GM10847 (cell line): ENCODE data around the gene MLC1.

Source experiments
- POLR2A ChIP-seq: IDR thresholded peaks from 2 replicates; pipeline ENCODE4 v1.6.1; 2011; ENCODE audit not compliant: insufficient read length; ENCODE audit errors: extremely low read depth

Gene MLC1

GRCh38 chr22:50071432-50072166 is 13.6 kb downstream of the MLC1 start:
- no peak for TF ChIP-seq POLR2A

DNA sequence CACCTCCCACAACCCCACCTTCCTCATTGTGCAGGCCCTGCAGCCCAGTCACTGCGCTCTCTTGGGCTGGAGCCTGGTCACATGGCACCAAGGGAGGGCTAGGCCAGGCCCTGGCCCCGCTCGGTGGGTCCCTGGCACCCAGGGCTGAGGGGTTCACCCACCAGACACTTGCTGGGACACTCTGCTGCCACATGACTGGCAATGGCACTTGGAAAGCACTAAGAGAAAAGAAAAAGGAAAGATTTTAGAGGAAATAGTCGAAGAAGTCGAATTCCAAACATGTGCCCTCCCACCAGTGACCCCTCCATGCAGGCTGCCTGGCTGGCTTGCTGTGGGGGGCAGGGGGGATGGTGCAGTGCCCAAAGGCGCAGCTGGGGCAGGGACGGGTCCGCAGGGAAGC is 14.9 kb downstream of the MLC1 start:
- no peak for TF ChIP-seq POLR2A

- no peak for TF ChIP-seq POLR2A
These were observed 17.1 kb downstream of the MLC1 start for GRCh38 chr22:50068096-50068495.

- TF ChIP-seq POLR2A, result no peak
These were observed 18.0 kb downstream of the MLC1 start for GRCh38 chr22:50067244-50067643.

DNA sequence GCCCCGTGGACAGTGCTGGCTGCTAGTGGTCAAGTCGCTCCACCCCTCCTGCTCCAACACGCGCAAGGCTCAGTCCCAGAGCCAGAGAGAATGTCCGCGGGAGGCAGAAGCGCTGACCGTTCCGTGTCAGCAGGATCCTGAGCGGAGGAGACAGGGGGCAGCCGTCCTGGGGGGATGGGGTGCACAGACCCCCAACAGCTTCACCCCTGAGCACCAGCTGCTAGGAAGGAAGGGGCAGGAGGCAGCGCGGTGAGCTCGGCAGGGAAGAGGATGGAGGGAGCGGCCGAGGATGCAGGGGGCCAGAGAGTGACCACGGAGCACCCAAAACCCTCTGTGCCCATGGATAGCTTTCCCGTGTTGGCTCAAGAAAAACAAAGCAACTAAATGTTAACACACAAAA is 20.8 kb downstream of the MLC1 start:
- TF ChIP-seq POLR2A, result no peak

GRCh38 chr22:50063589-50064393 is 21.4 kb downstream of the MLC1 start:
- TF ChIP-seq POLR2A, result no peak

- no peak for TF ChIP-seq POLR2A
These were observed 22.6 kb downstream of the MLC1 start for GRCh38 chr22:50062509-50063135.

DNA sequence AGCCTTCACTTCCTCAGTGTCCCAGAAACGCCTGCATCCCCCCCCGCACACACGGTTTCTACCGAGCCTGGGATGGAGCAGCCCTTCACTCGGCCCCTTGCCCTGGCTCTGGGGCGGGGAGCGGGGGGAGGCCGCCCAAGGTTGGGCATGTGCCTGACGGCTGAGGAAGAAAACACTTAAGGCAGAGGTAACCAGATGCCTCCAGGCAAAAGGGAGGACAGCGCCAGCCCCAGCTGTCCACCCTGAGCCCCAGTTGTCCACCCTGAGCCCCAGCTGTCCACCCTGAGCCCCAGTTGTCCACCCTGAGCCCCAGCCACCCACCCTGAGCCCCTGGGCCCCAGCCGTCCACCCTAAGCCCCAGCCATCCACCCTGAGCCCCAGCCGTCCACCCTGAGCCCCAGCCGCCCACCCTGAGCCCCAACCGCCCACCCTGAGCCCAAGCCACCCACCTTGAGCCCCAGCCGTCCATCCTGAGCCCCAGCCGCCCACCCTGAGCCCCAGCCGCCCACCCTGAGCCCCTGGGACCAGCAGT is 23.3 kb downstream of the MLC1 start:
- TF ChIP-seq POLR2A, result no peak

GRCh38 chr22:50061141-50061823 is 23.9 kb downstream of the MLC1 start:
- no peak for TF ChIP-seq POLR2A

DNA sequence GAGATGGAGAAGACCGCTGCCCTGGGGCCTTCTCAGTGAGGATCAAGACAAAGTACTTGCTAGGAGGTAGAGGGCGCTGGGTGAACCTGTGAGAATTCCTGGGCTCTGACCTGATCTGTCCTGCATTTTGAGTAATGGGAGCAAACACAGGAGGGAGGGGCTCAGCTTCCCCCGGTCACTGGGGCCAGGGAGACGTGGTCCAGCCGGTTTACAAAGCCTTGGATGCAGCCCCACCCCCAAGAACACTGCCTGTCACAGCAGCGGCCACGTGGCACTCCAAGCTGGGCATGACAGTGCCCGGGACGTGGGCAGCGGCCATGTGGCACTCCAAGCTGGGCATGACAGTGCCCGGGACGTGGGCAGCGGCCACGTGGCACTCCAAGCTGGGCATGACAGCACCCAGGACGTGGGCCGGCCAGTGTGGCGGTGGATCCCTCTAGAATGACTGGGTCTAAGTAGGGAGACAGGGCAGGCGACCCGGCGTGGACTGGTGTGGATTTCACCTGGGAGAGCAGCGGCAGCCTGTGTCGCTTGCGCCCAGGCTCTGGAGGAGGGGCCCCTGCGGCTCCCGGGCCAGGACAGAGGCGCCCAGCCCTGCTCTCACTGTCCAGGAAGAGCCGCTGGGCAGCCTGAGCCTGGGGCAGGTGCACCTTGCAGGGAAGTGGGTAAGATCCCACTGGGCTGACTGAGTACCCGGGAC is 24.6 kb downstream of the MLC1 start:
- no peak for TF ChIP-seq POLR2A

GRCh38 chr22:50059881-50060262 is 25.4 kb downstream of the MLC1 start:
- TF ChIP-seq POLR2A, result no peak

- TF ChIP-seq POLR2A, result no peak
These were observed 26.0 kb downstream of the MLC1 start for GRCh38 chr22:50058906-50059880.

GRCh38 chr22:50058061-50058905 is 26.9 kb downstream of the MLC1 start, which contains the start of gene TTLL8:
Gene TTLL8, minus strand, starts transcription at chr22:50058298.
- TF ChIP-seq POLR2A, result no peak
